GM21529 (cell line): ENCODE measurements around the gene AKT3.
A peak's percentile ranks its signal among the peaks of the same experiment; 100 is the strongest.

Experiments
- ATAC-seq: cut with Tn5 transposase; IDR thresholded peaks from one replicate; pipeline ENCODE4 v1.9.1; 2021; ENCODE audit not compliant: unreplicated experiment

Gene AKT3

GRCh38 chr1:243628476-243628907 lies 221.6 kb downstream of the AKT3 start:
- ATAC-seq: no peak

DNA sequence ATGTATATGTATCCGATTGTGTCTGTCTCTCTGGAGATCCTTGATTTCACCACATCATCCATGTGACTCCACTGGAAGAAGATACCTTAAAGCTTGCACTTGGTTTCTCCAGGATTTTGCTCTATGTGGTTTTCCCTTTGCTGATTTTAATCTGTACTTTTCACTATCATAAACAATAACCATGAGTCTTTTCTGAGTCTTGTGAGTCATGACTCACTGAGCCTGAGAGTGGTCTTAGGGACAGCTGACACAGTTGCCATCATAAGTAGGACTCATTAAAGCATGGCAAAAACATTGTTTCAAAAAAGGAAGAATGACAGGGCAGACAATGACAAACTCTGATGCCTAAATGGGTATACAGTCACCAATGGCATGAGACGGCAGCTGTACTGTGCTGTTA lies 226.2 kb downstream of the AKT3 start:
- ATAC-seq: no peak

DNA sequence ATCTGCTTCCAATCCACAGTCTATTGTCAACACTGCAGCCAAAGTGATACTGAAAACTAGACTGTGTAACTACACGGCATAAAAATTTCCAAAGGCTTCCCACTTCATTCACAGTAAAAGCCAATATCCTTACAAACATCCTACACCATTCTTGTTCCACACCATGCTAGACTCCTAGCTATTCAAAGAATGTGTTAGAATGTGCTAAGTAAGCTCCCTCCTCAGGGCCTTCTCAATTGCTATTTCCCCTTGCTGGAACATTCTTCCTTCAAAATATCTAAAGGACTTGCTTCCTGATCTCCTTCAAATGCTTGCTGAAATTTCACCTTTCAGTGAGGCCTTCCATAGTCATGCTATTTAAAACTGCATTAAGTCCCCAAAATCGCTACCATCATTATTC lies 228.1 kb downstream of the AKT3 start:
- ATAC-seq: no peak

- ATAC-seq: no peak
Observed at GRCh38 chr1:243620096-243620495, 229.9 kb downstream of the AKT3 start.

DNA sequence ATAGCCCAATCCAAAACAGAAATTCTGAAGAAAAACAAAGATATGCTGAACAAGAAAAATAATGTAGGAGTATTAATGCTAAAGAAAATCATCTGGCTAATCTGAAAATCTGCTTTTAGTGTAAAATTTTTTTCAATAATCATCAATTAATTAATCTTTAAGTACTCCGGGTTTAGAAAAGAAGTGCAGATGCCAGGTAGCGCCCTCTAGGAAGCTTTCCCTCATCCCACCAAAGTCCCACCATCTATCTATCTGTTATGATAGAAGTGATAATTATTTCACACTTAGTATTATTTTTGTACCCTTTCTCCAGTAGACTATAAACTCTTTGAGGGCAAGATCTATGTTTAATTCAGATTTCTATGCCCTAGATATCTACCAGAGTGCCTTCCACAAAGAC lies 240.3 kb downstream of the AKT3 start:
- no peak for ATAC-seq

GRCh38 chr1:243605604-243606003 lies 244.4 kb downstream of the AKT3 start:
- no peak for ATAC-seq

DNA sequence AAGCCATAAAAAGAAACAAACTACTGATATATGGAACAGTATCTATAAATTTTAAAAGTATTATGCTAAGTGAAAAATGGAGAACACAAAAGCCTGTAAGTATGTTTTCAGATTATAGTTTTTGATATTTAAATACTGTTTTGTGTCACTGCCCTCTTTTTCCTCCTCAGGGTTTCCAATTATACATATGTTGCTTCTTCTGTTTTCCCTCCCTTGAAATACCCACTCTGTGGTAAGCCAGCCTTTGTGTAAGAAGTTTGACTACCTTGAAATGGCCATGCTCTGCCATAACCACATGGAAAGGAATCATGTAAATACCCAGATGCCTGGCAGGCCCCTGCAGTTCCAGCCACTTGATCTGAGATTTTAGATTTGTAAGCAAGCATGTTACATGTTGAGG lies 248.3 kb downstream of the AKT3 start:
- no peak for ATAC-seq

DNA sequence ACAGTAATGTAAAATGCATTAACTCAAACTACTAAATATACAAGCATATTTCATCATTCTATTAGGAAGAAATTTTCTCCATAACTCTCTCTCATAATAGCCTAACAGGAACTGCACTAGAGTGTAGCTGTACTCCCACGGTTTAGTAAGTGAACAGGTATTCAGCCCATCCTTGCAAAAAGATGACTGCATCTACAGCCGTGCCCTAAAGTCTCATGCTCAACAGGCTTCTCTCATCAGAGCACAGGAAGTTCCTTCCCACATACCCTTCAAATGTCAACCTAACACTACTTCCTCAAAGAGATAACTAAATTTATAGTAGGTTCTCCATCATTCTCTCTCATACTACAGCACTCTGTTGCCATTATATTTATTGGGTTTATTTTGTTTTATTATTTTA lies 251.6 kb downstream of the AKT3 start:
- ATAC-seq: peak; percentile 42

DNA sequence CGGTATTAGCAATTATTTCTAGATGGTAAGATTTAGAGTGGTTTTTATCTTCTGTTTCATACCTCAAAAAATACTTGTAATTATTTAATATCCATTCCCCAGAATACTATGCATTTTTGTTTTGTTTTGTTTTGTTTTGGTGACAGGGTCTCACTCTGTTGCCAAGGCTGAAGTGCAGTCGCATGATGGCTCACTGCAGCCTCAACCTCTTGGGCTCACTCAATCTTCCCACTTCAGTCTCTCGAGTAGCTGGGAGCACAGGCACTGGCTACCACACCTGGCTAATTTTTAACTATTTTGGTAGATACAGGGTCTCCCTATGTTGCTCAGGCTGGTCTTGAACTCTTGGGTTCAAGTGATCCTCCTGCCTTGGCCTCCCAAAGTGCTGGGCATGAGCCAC lies 252.7 kb downstream of the AKT3 start:
- no peak for ATAC-seq

DNA sequence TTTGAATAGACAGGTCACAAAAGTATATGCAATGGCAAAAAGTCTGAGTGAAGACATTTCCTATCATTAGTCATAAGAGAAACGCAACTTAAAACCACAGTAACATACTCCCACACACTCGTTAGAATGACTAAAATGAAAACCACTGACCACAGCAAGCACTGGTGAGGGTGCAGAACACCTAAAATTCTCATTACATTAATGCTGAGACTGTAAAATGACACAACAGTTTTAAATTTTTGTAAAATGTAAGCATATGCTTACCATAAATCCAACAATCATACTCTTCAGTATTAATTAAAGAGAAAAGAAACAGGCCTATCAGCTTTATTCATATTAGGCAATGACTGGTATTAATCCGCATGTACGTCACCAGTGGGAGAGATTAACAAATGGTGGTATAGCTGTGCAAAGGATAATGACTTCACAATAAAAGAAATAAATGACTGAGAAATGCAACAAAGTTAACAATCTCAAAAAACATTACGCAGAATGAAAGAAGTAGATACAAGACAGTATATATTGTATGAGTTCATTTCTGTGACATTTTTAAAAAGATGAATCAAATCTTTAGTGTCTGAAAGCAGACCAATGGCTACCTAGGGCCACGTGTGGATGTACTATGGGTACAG lies 253.5 kb downstream of the AKT3 start:
- ATAC-seq: peak; percentile 98

GRCh38 chr1:243595527-243596210 lies 254.4 kb downstream of the AKT3 start:
- ATAC-seq: peak; percentile 7

- ATAC-seq: no peak
Observed at GRCh38 chr1:243594455-243594854, 255.6 kb downstream of the AKT3 start.

GRCh38 chr1:243589286-243589685 lies 260.8 kb downstream of the AKT3 start:
- ATAC-seq: peak; percentile 82

DNA sequence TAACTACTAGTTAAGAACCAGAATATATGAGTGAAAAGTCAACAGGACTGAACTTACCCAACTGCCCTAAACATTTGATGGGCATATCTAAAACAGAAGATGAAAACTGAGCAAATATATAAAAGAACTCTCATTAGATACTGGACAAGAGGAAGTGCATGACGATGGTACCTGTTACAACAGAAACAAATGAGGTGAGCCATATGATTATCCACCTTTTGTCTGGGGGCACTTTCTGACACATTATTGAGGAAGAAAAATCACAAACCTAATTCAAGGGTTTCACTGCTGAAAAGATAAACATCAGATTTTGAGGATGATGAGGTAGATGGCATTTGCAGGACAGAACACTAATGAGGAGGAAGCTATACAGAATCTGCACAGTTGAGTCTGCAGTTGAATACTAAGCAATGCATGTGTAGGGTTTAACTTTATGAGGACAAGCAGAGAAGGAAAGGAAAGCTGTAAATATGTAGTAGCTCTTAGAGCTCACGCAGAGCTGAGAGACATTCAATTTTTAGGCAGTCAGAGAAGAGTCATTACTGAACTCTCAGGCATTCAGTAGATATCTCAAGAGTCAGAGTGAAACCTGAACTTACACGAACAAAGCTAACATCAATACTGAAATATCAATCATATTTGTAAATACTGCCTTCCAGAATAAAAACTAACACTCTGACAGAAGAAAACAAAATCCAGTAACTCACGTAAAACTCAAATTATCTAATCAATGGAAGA lies 262.1 kb downstream of the AKT3 start:
- peak; percentile 90 for ATAC-seq

DNA sequence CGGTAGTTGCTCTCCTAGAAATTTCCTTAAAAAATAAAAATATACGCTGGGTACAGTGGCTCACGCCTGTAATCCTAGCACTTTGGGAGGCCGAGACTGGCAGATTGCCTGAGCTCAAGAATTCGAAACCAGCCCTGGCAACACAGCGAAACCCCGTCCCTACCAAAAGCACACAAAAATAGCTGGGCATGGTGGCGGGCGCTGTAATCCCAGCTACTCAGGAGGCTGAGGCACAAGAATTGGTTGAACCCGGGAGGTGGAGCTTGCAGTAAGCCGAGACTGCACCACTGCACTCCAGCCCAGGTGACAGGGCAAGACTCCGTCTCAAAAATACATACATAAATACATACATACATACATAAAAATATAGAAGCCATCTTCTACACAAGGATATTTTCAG lies 262.8 kb downstream of the AKT3 start:
- ATAC-seq: no peak

DNA sequence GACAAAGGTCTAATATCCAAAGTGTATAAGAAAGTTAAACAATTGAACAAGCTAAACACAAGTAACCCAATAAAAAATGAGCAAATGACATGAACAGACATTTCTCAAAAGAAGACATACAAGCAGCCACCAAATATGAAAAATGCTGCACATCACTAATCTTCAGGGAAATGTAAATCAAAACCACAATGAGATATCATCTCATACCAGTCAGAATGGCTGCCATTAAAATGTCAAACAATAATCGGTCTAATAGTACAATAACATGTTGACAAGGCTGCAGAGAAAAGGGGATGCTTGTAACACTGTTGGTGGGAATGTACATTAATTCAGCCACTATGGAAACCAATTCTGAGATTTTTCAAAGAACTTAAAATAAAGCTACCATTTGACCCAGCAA lies 264.1 kb downstream of the AKT3 start:
- ATAC-seq: no peak

GRCh38 chr1:243582326-243582725 lies 267.7 kb downstream of the AKT3 start:
- ATAC-seq: no peak

- ATAC-seq: no peak
Observed at GRCh38 chr1:243580984-243581383, 269.1 kb downstream of the AKT3 start.

GRCh38 chr1:243580072-243580471 lies 270.0 kb downstream of the AKT3 start:
- no peak for ATAC-seq

DNA sequence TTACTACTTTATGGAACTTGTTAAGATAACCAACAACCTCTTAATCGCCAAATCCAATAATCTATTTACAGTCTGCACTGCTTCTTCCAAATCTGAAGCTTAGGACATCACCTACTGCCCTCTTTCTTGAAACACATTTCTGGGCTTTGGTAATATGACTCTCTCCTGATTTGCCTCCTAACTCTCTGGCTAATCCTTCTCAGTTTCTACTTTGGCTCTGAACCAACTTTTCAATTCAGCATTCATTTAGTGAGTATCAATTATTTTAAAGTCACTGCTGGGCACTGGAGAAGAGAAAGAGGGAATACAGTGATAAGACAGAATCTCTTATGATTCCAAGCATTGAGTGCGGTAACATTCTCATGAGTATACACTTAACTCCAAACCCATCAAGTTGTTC lies 275.0 kb downstream of the AKT3 start:
- ATAC-seq: no peak

GRCh38 chr1:243572940-243573339 lies 277.1 kb downstream of the AKT3 start:
- no peak for ATAC-seq

DNA sequence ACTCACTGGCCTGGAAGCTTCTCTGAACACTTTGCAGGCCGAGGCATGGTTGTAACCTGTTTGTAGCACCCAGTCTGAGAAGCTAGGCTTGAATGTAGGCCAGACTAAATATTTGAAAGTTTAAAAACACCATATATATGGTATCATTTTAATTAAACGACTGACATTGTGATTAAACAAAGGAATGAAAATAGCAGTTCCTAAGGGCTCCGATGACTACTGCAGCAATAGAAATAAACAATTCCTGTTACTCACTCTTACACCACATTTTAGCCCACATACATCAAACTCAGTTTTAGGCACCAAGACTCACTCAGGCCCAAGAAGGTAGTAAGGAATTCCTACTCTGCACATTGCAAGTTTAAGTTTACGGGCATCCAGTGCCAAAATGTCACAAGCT lies 281.2 kb downstream of the AKT3 start:
- no peak for ATAC-seq
